ENCODE results near the gene LHX3.
"Not testable (repeated sequence)": the region's sequence is repeated elsewhere in the genome, so short reads cannot be mapped to it uniquely, and the experiment has no call there.

The LHX3 gene

GRCh38 chr9:136151848-136152542 lies 52.9 kb downstream of the LHX3 start:
- no peak for DNase-seq

DNA sequence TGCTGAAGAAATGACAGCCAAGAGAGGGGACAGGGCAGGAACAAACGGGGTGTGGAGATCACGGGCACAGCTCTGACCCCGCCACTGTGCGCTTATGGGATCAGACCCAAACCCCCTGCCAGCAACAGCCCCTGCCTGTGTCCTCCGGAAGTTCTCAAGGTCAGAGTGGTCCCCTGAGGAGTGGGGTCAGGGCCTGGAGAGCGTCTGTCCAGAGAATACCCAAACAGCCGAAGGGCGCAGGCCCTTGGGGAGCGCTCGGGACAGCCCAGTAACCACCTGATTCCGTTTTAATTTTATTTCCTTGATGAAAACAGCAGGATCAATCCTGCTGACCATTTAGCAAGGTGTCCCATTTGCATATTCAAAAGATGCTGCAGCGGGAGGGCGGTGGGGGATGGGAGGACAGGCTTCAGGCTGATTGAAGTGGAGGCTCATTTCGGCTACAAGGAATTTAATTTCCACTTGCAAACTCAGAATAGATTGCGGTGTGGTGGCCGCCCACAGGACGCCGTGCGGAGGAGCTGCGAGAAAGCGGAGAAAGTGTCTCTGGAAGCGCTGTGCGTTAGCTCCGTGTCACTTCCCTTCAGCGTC lies 53.6 kb downstream of the LHX3 start:
- DNase-seq = no peak

DNA sequence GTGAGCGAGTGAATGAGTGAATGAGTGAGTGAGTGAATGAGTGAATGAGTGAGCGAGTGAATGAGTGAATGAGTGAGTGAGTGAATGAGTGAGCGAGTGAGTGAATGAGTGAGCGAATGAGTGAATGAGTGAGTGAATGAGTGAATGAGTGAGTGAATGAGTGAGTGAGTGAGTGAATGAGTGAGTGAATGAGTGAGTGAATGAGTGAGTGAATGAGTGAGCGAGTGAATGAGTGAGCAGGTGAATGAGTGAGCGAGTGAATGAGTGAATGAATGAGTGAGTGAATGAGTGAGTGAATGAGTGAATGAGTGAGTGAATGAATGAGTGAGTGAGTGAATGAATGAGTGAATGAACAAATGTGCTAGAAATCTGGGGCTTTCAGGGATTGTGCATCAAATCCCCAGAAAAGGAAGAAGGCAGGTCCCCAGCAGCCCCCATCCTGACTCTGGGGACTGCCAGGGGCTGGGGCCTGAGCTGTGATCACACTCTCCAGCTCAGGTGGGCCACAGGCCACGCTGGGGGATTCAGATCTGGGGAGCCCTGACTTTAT lies 54.2 kb downstream of the LHX3 start:
- not testable (repeated sequence) for DNase-seq

DNA sequence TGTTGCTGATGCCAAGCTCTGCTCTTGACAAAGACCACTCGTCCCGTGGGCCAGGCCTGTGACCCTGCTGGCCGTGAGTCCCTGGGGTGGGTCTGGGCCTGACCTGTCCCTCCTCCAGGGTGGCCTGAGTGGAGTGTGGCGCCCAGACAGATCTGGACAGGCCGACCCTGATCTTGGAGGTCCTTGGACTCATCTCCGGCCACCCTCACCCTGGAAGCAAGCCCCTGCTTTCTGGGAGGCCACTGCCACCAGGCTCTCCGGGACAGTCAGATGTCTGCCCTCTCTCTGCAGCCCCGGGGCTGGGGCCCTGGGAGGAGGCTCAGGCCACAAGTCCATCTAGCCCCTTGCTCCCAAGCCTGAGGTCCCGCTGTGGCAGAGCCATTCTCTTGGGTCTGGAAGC lies 55.1 kb downstream of the LHX3 start:
- no peak for DNase-seq

GRCh38 chr9:136149337-136149736 lies 55.6 kb downstream of the LHX3 start:
- no peak for DNase-seq

- no peak for DNase-seq
Measured at GRCh38 chr9:136148766-136149165, 56.2 kb downstream of the LHX3 start.

- DNase-seq = no peak
Measured at GRCh38 chr9:136147890-136148714, 56.8 kb downstream of the LHX3 start.

DNA sequence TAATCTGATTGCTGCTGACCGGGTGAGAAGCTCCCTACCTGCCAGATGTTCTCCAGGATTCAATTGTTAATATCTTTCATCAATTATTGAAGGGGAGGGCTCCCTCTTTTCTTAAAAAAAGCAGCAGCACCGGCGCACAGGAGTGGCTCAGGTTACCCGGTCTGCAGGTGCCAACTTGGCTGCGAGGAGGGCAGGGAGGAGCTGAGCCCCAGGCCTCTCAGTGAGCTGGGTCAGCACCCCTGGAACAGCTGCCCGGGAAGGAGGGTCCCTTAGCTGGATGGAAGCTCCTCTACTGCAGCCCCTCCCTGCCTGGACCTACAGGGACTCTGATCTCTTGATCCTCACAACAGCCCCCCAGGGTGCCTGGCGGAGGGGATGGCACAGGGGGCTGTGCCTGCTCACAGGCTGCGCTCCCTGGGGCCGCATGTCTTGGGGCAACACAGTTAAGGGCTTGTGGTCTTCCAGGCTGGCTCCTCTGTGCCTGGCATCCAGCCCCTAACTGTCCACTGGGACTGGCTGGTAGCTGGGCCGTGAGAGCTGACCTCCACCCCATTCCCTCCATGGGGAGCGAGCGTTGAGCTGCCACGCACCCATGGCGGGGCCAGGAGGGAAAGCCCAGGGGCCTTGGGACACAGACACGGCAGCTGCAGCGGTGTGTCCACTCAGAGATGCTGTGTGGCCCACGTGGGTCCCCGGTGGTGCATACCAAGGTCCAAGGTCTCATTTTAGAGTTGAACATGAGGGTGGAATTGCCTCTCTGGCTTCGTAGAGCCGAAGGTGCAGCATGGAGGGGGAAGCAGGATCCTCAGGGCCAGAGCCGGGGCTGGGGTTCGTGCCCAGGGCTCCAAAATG lies 57.7 kb downstream of the LHX3 start:
- no peak for DNase-seq
